Astrocyte (in vitro differentiated cells and primary cell): ENCODE measurements around the gene FARS2. TPM values are rescaled to one million over a fixed set of nuclear protein-coding genes. Genes with fewer than 3 reads are reported as not detected.

ENCODE experiments used
- DNase-seq: peaks from one replicate; pipeline ENCODE4 v3.0.0-alpha.2; 2010; ENCODE audit warnings: low read depth
- FAIRE-seq: peaks from 2 replicates; lab custom pipeline; 2011; peaks lifted over from hg19 to GRCh38; lab: Jason Lieb, UNC
- H2AFZ ChIP-seq: 2 replicates; pipeline ENCODE4 v1.6.0; 2012; ENCODE audit warnings: low read depth, low read length, inconsistent platforms
- H3K27ac ChIP-seq: 2 replicates; pipeline ENCODE4 v1.5.1; 2011; ENCODE audit warnings: low read depth, low read length, inconsistent platforms
- H3K27me3 ChIP-seq: 2 replicates; pipeline ENCODE4 v1.6.0; 2011; ENCODE audit warnings: low read length, inconsistent platforms; ENCODE audit not compliant: insufficient read depth
- H3K36me3 ChIP-seq: 2 replicates; pipeline ENCODE4 v1.5.1; 2011; ENCODE audit warnings: low read length, inconsistent platforms; ENCODE audit not compliant: insufficient read depth
- H3K4me1 ChIP-seq: 2 replicates; pipeline ENCODE4 v1.5.1; 2011; ENCODE audit warnings: low read length, inconsistent platforms; ENCODE audit not compliant: insufficient read depth
- H3K4me2 ChIP-seq: 2 replicates; pipeline ENCODE4 v1.6.0; 2012; ENCODE audit warnings: low read length, inconsistent platforms
- H3K4me3 ChIP-seq: 2 replicates; pipeline ENCODE4 v1.5.1; 2011; ENCODE audit warnings: low read depth, mild to moderate bottlenecking, low read length, inconsistent platforms; ENCODE audit not compliant: insufficient read depth
- H3K79me2 ChIP-seq: 2 replicates; pipeline ENCODE4 v1.6.0; 2012; ENCODE audit warnings: mild to moderate bottlenecking, low read length, inconsistent platforms; ENCODE audit not compliant: insufficient read depth
- H3K9ac ChIP-seq: 2 replicates; pipeline ENCODE4 v1.6.0; 2012; ENCODE audit warnings: mild to moderate bottlenecking, low read length, inconsistent platforms
- H3K9me3 ChIP-seq: 2 replicates; pipeline ENCODE4 v1.5.1; 2012; ENCODE audit warnings: low read depth, mild to moderate bottlenecking, low read length, inconsistent platforms; ENCODE audit not compliant: insufficient read depth
- H4K20me1 ChIP-seq: 2 replicates; pipeline ENCODE4 v1.6.0; 2012; ENCODE audit warnings: low read length, inconsistent platforms; ENCODE audit not compliant: insufficient read depth
- H3K27ac Mint-ChIP-seq: one replicate; pipeline ENCODE4 v1.8.0; 2021; ENCODE audit warnings: mild to moderate bottlenecking, mixed read lengths; ENCODE audit not compliant: unreplicated experiment
- H3K27me3 Mint-ChIP-seq: one replicate; pipeline ENCODE4 v1.8.0; 2021; ENCODE audit warnings: low read depth, mixed read lengths; ENCODE audit not compliant: unreplicated experiment
- H3K36me3 Mint-ChIP-seq: one replicate; pipeline ENCODE4 v1.8.0; 2021; ENCODE audit warnings: low read depth, mixed read lengths; ENCODE audit not compliant: unreplicated experiment
- H3K4me1 Mint-ChIP-seq: one replicate; pipeline ENCODE4 v1.8.0; 2021; ENCODE audit warnings: low read depth, mixed read lengths; ENCODE audit not compliant: unreplicated experiment
- H3K4me3 Mint-ChIP-seq: one replicate; pipeline ENCODE4 v1.8.0; 2021; ENCODE audit warnings: mild to moderate bottlenecking, moderate library complexity, mixed read lengths; ENCODE audit not compliant: unreplicated experiment
- H3K9me3 Mint-ChIP-seq: one replicate; pipeline ENCODE4 v1.8.0; 2021; ENCODE audit warnings: mild to moderate bottlenecking, mixed read lengths; ENCODE audit not compliant: unreplicated experiment
- CTCF ChIP-seq: IDR thresholded peaks from 2 replicates; pipeline ENCODE4 v1.5.1; 2011; ENCODE audit warnings: low read depth, mild to moderate bottlenecking, inconsistent platforms, low read length, moderate library complexity; ENCODE audit not compliant: insufficient read depth
- EZH2 ChIP-seq: IDR thresholded peaks from 2 replicates; pipeline ENCODE4 v1.6.1; 2012; ENCODE audit warnings: mild to moderate bottlenecking, low read length, inconsistent platforms; ENCODE audit not compliant: insufficient read depth
- total RNA-seq: library from RNA; stranded (reverse); gene quantifications from 2 replicates; pipeline ENCODE4 v1.2.1, GENCODE V29; 2021

FARS2 gene
- total RNA-seq, 1 donor from 2014 or later = 13.3 TPM

GRCh38 chr6:5237805-5238204 lies 23.5 kb upstream of the FARS2 start:
- FAIRE-seq (no peak), DNase-seq (no peak)
- Mint-ChIP-seq H3K4me3 (no peak overlapping the region), H3K27ac (no peak overlapping the region), H3K36me3 (peaks cover 9% of the 10 kb centered on the region), H3K27me3 (no peaks in the 10 kb centered on the region), H3K4me1 (no peaks in the 10 kb centered on the region), H3K9me3 (no peaks in the 10 kb centered on the region)
- Histone ChIP-seq H3K4me3 (no peak overlapping the region), H3K4me1 (no peaks in the 10 kb centered on the region), H3K9me3 (no peaks in the 10 kb centered on the region), H3K36me3 (no peaks in the 10 kb centered on the region), H2AFZ (no peak overlapping the region), H3K4me2 (no peak overlapping the region), H3K79me2 (no peaks in the 10 kb centered on the region), H4K20me1 (peaks cover 13% of the 10 kb centered on the region), H3K27ac (no peak overlapping the region), H3K27me3 (no peaks in the 10 kb centered on the region), H3K9ac (no peak overlapping the region)
- TF ChIP-seq EZH2 (no peak), CTCF (no peak)

GRCh38 chr6:5238336-5238735 lies 23.0 kb upstream of the FARS2 start:
- Histone ChIP-seq H2AFZ (no peak overlapping the region), H3K27ac (no peak overlapping the region), H4K20me1 (peaks cover 13% of the 10 kb centered on the region), H3K27me3 (no peaks in the 10 kb centered on the region), H3K9me3 (no peaks in the 10 kb centered on the region), H3K9ac (no peak overlapping the region), H3K79me2 (no peaks in the 10 kb centered on the region), H3K4me3 (no peak overlapping the region), H3K4me1 (no peaks in the 10 kb centered on the region), H3K36me3 (no peaks in the 10 kb centered on the region), H3K4me2 (no peak overlapping the region)
- no peaks in the 10 kb centered on the region for H3K4me1 Mint-ChIP-seq
- H3K36me3 Mint-ChIP-seq = peaks cover 5% of the 10 kb centered on the region
- H3K4me3 Mint-ChIP-seq = no peak overlapping the region
- no peaks in the 10 kb centered on the region for H3K9me3 Mint-ChIP-seq
- TF ChIP-seq CTCF (no peak), EZH2 (no peak)
- H3K27ac Mint-ChIP-seq = no peak overlapping the region
- H3K27me3 Mint-ChIP-seq = no peaks in the 10 kb centered on the region
- no peak for FAIRE-seq
- DNase-seq = no peak

- FAIRE-seq (no peak), DNase-seq (no peak)
- Histone ChIP-seq H3K79me2 (peaks cover 18% of the 10 kb centered on the region), H3K4me2 (no peak overlapping the region), H2AFZ (no peak overlapping the region), H3K4me1 (no peaks in the 10 kb centered on the region), H3K27me3 (no peaks in the 10 kb centered on the region), H3K4me3 (no peak overlapping the region), H3K27ac (no peak overlapping the region), H3K9ac (no peak overlapping the region), H3K9me3 (no peaks in the 10 kb centered on the region), H3K36me3 (peaks cover 4% of the 10 kb centered on the region), H4K20me1 (peaks cover 27% of the 10 kb centered on the region)
- Mint-ChIP-seq H3K9me3 (no peaks in the 10 kb centered on the region), H3K27ac (no peak overlapping the region), H3K27me3 (no peaks in the 10 kb centered on the region), H3K36me3 (peaks cover 5% of the 10 kb centered on the region), H3K4me1 (peaks cover 2% of the 10 kb centered on the region), H3K4me3 (no peak overlapping the region)
- no peak for TF ChIP-seq CTCF
- no peak for TF ChIP-seq EZH2
Observed at GRCh38 chr6:5241252-5241651, 20.1 kb upstream of the FARS2 start.
